Measurements from ENCODE around the gene ARSK. TPM values are rescaled to one million over a fixed set of nuclear protein-coding genes. Genes with fewer than 3 reads are reported as not detected.
"Not testable (repeated sequence)": the region's sequence is repeated elsewhere in the genome, so short reads cannot be mapped to it uniquely, and the experiment has no call there.

The ARSK gene
- total and polyA plus RNA-seq, 8 donors = 2.9 to 68.3 (median 4.9) TPM; not detected in 1

GRCh38 chr5:95631991-95632675 is 77.2 kb downstream of the ARSK start:
- DNase-seq = peak in 1 of 2 donors; percentile 46
- WGBS, 5 donors = 83 to 94% (median 88%) methylated on average over 4 of the region's 4 CpGs
- no peaks in the 10 kb centered on the region for H3K36me3 ChIP-seq
- no peak overlapping the region for H3K4me3 ChIP-seq
- no peak for TF ChIP-seq CTCF (IDR thresholded peaks at IDR 0.05)
- no peak for TF ChIP-seq POLR2A (IDR thresholded peaks at IDR 0.05)
- TF ChIP-seq POLR2AphosphoS5 (IDR thresholded peaks at IDR 0.05) = no peak
- no peak for TF ChIP-seq EP300 (IDR thresholded peaks at IDR 0.05)
- no peak overlapping the region for H3K27ac ChIP-seq
- intact Hi-C loops (cut with DNase I; ENCODE audit: low total_unique reads) = no loop called here
- no peaks in the 10 kb centered on the region for H3K9me3 ChIP-seq
- no peaks in the 10 kb centered on the region for H3K27me3 ChIP-seq
- peaks cover 0 to 14% (median 8%) of the 10 kb centered on the region in 4 donors for H3K4me1 ChIP-seq

GRCh38 chr5:95632942-95633341 is 78.0 kb downstream of the ARSK start:
- peaks cover 0 to 14% (median 8%) of the 10 kb centered on the region in 4 donors for H3K4me1 ChIP-seq
- H3K27ac ChIP-seq; H3K36me3 ChIP-seq; H3K27me3 ChIP-seq; DNase-seq; H3K4me3 ChIP-seq; H3K9me3 ChIP-seq; intact Hi-C loops (cut with DNase I; ENCODE audit: low total_unique reads): not testable (repeated sequence)
- WGBS, 5 donors = 95 to 98% (median 95%) methylated on average over 2 of the region's 2 CpGs

GRCh38 chr5:95633671-95634070 is 78.8 kb downstream of the ARSK start:
- no peaks in the 10 kb centered on the region for H3K36me3 ChIP-seq
- H3K27me3 ChIP-seq = no peaks in the 10 kb centered on the region
- H3K27ac ChIP-seq = no peak overlapping the region
- WGBS, 5 donors = 93 to 100% (median 96%) methylated on average over 3 of the region's 3 CpGs
- peaks cover 0 to 14% (median 8%) of the 10 kb centered on the region in 4 donors for H3K4me1 ChIP-seq
- intact Hi-C loops (cut with DNase I; ENCODE audit: low total_unique reads) = no loop called here
- DNase-seq = no peak
- H3K9me3 ChIP-seq = no peaks in the 10 kb centered on the region
- H3K4me3 ChIP-seq = no peak overlapping the region
- no peak for TF ChIP-seq EP300 (IDR thresholded peaks at IDR 0.05)
- no peak for TF ChIP-seq CTCF (IDR thresholded peaks at IDR 0.05)
- TF ChIP-seq POLR2A (IDR thresholded peaks at IDR 0.05) = no peak
- no peak for TF ChIP-seq POLR2AphosphoS5 (IDR thresholded peaks at IDR 0.05)

GRCh38 chr5:95634081-95634480 is 79.2 kb downstream of the ARSK start:
- H3K27ac ChIP-seq = no peak overlapping the region
- H3K4me3 ChIP-seq = no peak overlapping the region
- H3K4me1 ChIP-seq = peaks cover 0 to 14% (median 8%) of the 10 kb centered on the region in 4 donors
- intact Hi-C loops (cut with DNase I; ENCODE audit: low total_unique reads) = no loop called here
- no peak for DNase-seq
- no peaks in the 10 kb centered on the region for H3K27me3 ChIP-seq
- no peaks in the 10 kb centered on the region for H3K9me3 ChIP-seq
- WGBS, 5 donors = 94 to 98% (median 95%) methylated on average over 3 of the region's 3 CpGs
- TF ChIP-seq POLR2AphosphoS5 (IDR thresholded peaks at IDR 0.05) (no peak), CTCF (IDR thresholded peaks at IDR 0.05) (no peak)
- no peaks in the 10 kb centered on the region for H3K36me3 ChIP-seq

- WGBS, 5 donors = 82 to 90% (median 88%) methylated on average over 3 of the region's 3 CpGs
- TF ChIP-seq CTCF (IDR thresholded peaks at IDR 0.05) (no peak), POLR2A (IDR thresholded peaks at IDR 0.05) (no peak), EP300 (IDR thresholded peaks at IDR 0.05) (no peak), POLR2AphosphoS5 (IDR thresholded peaks at IDR 0.05) (no peak)
- intact Hi-C loops (cut with DNase I; ENCODE audit: low total_unique reads) = no loop called here
- H3K36me3 ChIP-seq = no peaks in the 10 kb centered on the region
- DNase-seq = no peak
- H3K27me3 ChIP-seq = no peaks in the 10 kb centered on the region
- H3K27ac ChIP-seq = no peak overlapping the region
- H3K4me1 ChIP-seq = peaks cover 0 to 21% (median 13%) of the 10 kb centered on the region in 4 donors
- no peak overlapping the region for H3K4me3 ChIP-seq
- H3K9me3 ChIP-seq = no peaks in the 10 kb centered on the region
Measured at GRCh38 chr5:95638632-95639031, 83.7 kb downstream of the ARSK start.
